Neural cell (in vitro differentiated cells): ENCODE measurements around the gene TNF. TPM values are rescaled to one million over a fixed set of nuclear protein-coding genes. Genes with fewer than 3 reads are reported as not detected.

Experiments
- H2AFZ ChIP-seq: fragments of 200-600, 300-800 bp; sonication (generic), shearing (Covaris generic); 2 replicates; pipeline ENCODE4 v1.6.0; 2014; ENCODE audit warnings: low read depth, mild to moderate bottlenecking, antibody characterized with exemption, low read length, moderate library complexity
- H3F3A ChIP-seq: fragments of 200-600 bp; shearing (Covaris generic); 2 replicates; pipeline ENCODE4 v1.6.1; 2016; ENCODE audit warnings: mild to moderate bottlenecking, moderate library complexity, mixed read lengths, antibody characterized with exemption, low read length; ENCODE audit not compliant: insufficient read depth, poor library complexity, severe bottlenecking
- H3K27ac ChIP-seq: fragments of 200-600, 300-800 bp; sonication (generic), shearing (Covaris generic); 2 replicates; pipeline ENCODE4 v1.5.1; 2014; ENCODE audit warnings: mild to moderate bottlenecking, low read length, moderate library complexity
- H3K27me3 ChIP-seq: fragments of 300-800, 200-600 bp; sonication (generic), shearing (Covaris generic); 2 replicates; pipeline ENCODE4 v1.6.0; 2014; ENCODE audit warnings: mild to moderate bottlenecking, low read depth, low read length, moderate library complexity; ENCODE audit not compliant: insufficient read depth
- H3K36me3 ChIP-seq: fragments of 300-800, 200-600 bp; sonication (generic), shearing (Covaris generic); 2 replicates; pipeline ENCODE4 v1.5.1; 2014; ENCODE audit warnings: mild to moderate bottlenecking, antibody characterized with exemption, low read length, moderate library complexity; ENCODE audit not compliant: insufficient read depth
- H3K4me2 ChIP-seq: fragments of 300-800, 200-600 bp; sonication (generic), shearing (Covaris generic); 2 replicates; pipeline ENCODE4 v1.6.0; 2014; ENCODE audit warnings: mild to moderate bottlenecking, low read length
- H3K4me3 ChIP-seq: fragments of 300-800, 200-600 bp; sonication (generic), shearing (Covaris generic); 2 replicates; pipeline ENCODE4 v1.5.1; 2014; ENCODE audit warnings: mild to moderate bottlenecking, low read length, moderate library complexity
- H3K79me2 ChIP-seq: fragments of 200-600 bp; shearing (Covaris generic); replicated peaks from 2 replicates; pipeline ENCODE4 v1.6.0; 2014; ENCODE audit warnings: mild to moderate bottlenecking, low read length, moderate library complexity; ENCODE audit not compliant: insufficient read depth
- H3K9ac ChIP-seq: fragments of 300-800, 200-600 bp; sonication (generic), shearing (Covaris generic); 2 replicates; pipeline ENCODE4 v1.6.1; 2016; ENCODE audit warnings: mild to moderate bottlenecking, low read length, mixed read lengths
- H3K9me2 ChIP-seq: fragments of 200-600 bp; shearing (Covaris generic); 2 replicates; pipeline ENCODE4 v1.6.1; 2016; ENCODE audit warnings: mild to moderate bottlenecking, low read length, mixed read lengths; ENCODE audit not compliant: insufficient read depth
- H3K9me3 ChIP-seq: fragments of 200-600, 300-800 bp; sonication (generic), shearing (Covaris generic); 2 replicates; pipeline ENCODE4 v1.6.1; 2016; ENCODE audit warnings: mild to moderate bottlenecking, mixed run types, low read length, moderate library complexity, mixed read lengths
- H4K20me1 ChIP-seq: fragments of 200-600 bp; shearing (Covaris generic); 2 replicates; pipeline ENCODE4 v1.6.1; 2016; ENCODE audit warnings: mild to moderate bottlenecking, mixed run types; ENCODE audit not compliant: insufficient read depth
- CTCF ChIP-seq: fragments of 450-650 bp; IDR thresholded peaks from 2 replicates; pipeline ENCODE4 v1.5.1; 2014; ENCODE audit warnings: antibody characterized with exemption, mild to moderate bottlenecking, moderate library complexity; ENCODE audit not compliant: poor library complexity, severe bottlenecking
- EP300 ChIP-seq: fragments of 450-650 bp; conservative IDR thresholded peaks from 2 replicates; pipeline ENCODE4 v1.6.1; 2014; ENCODE audit warnings: antibody characterized with exemption, mild to moderate bottlenecking, moderate library complexity; ENCODE audit not compliant: poor library complexity, severe bottlenecking
- EZH2 ChIP-seq: fragments of 200-600, 300-800 bp; shearing (Covaris generic), sonication (generic); IDR thresholded peaks from 2 replicates; pipeline ENCODE4 v1.6.1; 2014; ENCODE audit warnings: antibody characterized with exemption, low read length, borderline replicate concordance, mild to moderate bottlenecking; ENCODE audit not compliant: insufficient read depth, poor library complexity, severe bottlenecking
- MXI1 ChIP-seq: fragments of 450-650 bp; conservative IDR thresholded peaks from 2 replicates; pipeline ENCODE4 v1.6.1; 2014; ENCODE audit warnings: antibody characterized with exemption, mild to moderate bottlenecking; ENCODE audit not compliant: poor library complexity, severe bottlenecking
- POLR2AphosphoS5 ChIP-seq: IDR thresholded peaks from 2 replicates; pipeline ENCODE4 v1.6.1; 2012
- RAD21 ChIP-seq: fragments of 450-650 bp; conservative IDR thresholded peaks from 2 replicates; pipeline ENCODE4 v1.6.1; 2014; ENCODE audit warnings: antibody characterized with exemption, mild to moderate bottlenecking, moderate library complexity
- REST ChIP-seq: IDR thresholded peaks from 2 replicates; pipeline ENCODE4 v1.6.1; 2012; ENCODE audit warnings: borderline replicate concordance
- SMC3 ChIP-seq: fragments of 450-650 bp; conservative IDR thresholded peaks from 2 replicates; pipeline ENCODE4 v1.6.1; 2014; ENCODE audit warnings: antibody characterized with exemption, mild to moderate bottlenecking, moderate library complexity; ENCODE audit not compliant: poor library complexity
- TAF1 ChIP-seq: IDR thresholded peaks from 2 replicates; pipeline ENCODE4 v1.6.1; 2012; ENCODE audit warnings: low read depth
- polyA plus RNA-seq: library from polyadenylated mRNA; depleted of rRNA; stranded (reverse); fragments of >200 nt; gene quantifications from 2 replicates; pipeline ENCODE4 v1.2.3, GENCODE V29; 2014

The TNF gene
- polyA plus RNA-seq, 1 donor from 2014 or later = not detected

GRCh38 chr6:31567531-31568370 lies 7.6 kb upstream of the TNF start:
- no peak overlapping the region for H3K9ac ChIP-seq

More at GRCh38 chr6:31567531-31568370, 7.6 kb upstream of the TNF start:
- Histone ChIP-seq H3K36me3 (no peaks in the 10 kb centered on the region), H4K20me1 (no peaks in the 10 kb centered on the region), H2AFZ (no peak overlapping the region), H3K4me3 (no peak overlapping the region), H3K9me3 (no peaks in the 10 kb centered on the region), H3K27me3 (no peaks in the 10 kb centered on the region), H3F3A (no peaks in the 10 kb centered on the region), H3K9me2 (no peaks in the 10 kb centered on the region), H3K79me2 (no peaks in the 10 kb centered on the region), H3K27ac (no peak overlapping the region), H3K4me2 (no peak overlapping the region)
- TF ChIP-seq POLR2AphosphoS5 = no peak
- TF ChIP-seq CTCF = no peak
- TF ChIP-seq EP300 = no peak
- TF ChIP-seq EZH2 = no peak
- no peak for TF ChIP-seq MXI1
- no peak for TF ChIP-seq REST
- no peak for TF ChIP-seq RAD21
- no peak for TF ChIP-seq SMC3
- TF ChIP-seq TAF1 = no peak
